Nephron (organoid): ENCODE results near the gene HSPA13.

Experiments used
- H3K27ac Mint-ChIP-seq, 3 experiments: 2 replicates each; pipeline ENCODE4 v1.8.0; 2020; ENCODE audit warnings: mixed read lengths in 3 of 3, mild to moderate bottlenecking in 2 of 3, moderate library complexity in 1 of 3
- H3K27me3 Mint-ChIP-seq: 2 replicates; pipeline ENCODE4 v1.8.0; 2021; ENCODE audit warnings: low read depth, mild to moderate bottlenecking, moderate library complexity, mixed read lengths
- H3K36me3 Mint-ChIP-seq: 2 replicates; pipeline ENCODE4 v1.8.0; 2020; ENCODE audit warnings: low read depth, mixed read lengths
- H3K4me1 Mint-ChIP-seq: 2 replicates; pipeline ENCODE4 v1.8.0; 2020; ENCODE audit warnings: mixed read lengths
- H3K4me3 Mint-ChIP-seq, 3 experiments: 2 replicates each; pipeline ENCODE4 v1.8.0; 2020; ENCODE audit warnings: mild to moderate bottlenecking in 3 of 3, mixed read lengths in 3 of 3, moderate library complexity in 2 of 3
- H3K9me3 Mint-ChIP-seq: 2 replicates; pipeline ENCODE4 v1.8.0; 2020; ENCODE audit warnings: mixed read lengths
- TF ChIP-seq, protein P1 (sequence below), 3 experiments: fragments of 200-600 bp; sonication (generic); IDR thresholded peaks; one replicate each; pipeline ENCODE4 v1.5.0; 2021; ENCODE audit warnings: antibody characterized with exemption in 3 of 3; ENCODE audit not compliant: unreplicated experiment in 3 of 3

HSPA13 gene

DNA sequence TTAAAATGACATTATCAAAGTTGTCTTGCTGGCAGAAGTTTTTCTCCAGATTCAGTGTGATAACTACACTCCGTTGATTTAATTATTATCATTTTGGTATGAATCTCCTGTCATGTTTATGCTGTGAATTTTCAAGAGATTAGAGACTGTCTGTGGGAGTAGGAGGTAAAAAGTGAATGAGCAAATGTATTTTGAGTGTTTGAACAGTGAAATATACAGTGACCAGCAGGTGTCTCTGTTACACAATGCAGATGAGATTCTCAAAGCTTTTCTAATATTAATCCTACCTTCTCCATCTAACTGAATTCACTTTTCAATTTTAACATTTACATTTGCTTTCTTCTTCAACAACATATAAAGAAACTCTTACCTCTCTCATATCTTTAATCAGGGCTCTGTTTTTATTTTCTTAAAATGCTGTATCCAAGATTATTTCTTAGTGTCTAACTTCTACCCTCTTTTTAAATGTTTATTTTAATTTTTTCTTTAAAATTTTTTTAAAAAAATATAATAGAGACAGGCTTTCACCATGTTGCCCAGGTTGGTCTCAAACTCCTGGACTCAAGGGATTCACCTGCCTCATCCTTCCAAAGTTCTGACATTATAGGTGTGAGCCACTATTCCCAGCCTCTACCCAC is 20.9 kb upstream of the HSPA13 start:
- Mint-ChIP-seq H3K9me3 (peaks cover 3% of the 10 kb centered on the region), H3K36me3 (no peaks in the 10 kb centered on the region), H3K27me3 (no peaks in the 10 kb centered on the region), H3K27ac (peak overlapping the region in 2 of 3 experiments; percentile 0 to 5), H3K4me3 (no peak overlapping the region), H3K4me1 (no peaks in the 10 kb centered on the region)
- TF ChIP-seq, protein P1, sequence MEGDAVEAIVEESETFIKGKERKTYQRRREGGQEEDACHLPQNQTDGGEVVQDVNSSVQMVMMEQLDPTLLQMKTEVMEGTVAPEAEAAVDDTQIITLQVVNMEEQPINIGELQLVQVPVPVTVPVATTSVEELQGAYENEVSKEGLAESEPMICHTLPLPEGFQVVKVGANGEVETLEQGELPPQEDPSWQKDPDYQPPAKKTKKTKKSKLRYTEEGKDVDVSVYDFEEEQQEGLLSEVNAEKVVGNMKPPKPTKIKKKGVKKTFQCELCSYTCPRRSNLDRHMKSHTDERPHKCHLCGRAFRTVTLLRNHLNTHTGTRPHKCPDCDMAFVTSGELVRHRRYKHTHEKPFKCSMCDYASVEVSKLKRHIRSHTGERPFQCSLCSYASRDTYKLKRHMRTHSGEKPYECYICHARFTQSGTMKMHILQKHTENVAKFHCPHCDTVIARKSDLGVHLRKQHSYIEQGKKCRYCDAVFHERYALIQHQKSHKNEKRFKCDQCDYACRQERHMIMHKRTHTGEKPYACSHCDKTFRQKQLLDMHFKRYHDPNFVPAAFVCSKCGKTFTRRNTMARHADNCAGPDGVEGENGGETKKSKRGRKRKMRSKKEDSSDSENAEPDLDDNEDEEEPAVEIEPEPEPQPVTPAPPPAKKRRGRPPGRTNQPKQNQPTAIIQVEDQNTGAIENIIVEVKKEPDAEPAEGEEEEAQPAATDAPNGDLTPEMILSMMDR (IDR thresholded peaks at IDR 0.05; ENCODE audit: unreplicated experiment in 3 of 3): peak; percentile 68 to 81 (median 69)

DNA sequence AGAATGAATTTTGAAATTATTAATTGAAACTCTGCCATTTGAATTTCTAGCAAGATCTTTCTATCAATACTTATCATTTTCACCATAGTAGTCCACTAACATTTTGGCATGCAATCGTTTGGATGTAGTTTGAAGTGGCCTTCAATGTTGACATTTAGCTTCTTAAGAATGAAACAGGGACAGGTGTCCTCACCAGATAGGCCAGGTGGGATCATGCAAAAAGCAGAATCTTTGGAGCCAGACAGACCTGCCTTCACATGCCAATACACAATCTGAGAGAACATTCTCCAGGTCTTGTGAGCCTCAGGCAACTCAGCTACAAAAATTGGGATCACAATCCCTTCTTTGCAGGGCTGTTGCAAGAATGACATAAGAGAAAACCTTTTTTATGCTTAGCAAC is 18.3 kb upstream of the HSPA13 start:
- H3K27ac Mint-ChIP-seq: no peak overlapping the region
- H3K36me3 Mint-ChIP-seq: no peaks in the 10 kb centered on the region
- TF ChIP-seq, protein P1 (IDR thresholded peaks at IDR 0.05; ENCODE audit: unreplicated experiment in 3 of 3): no peak
- no peaks in the 10 kb centered on the region for H3K9me3 Mint-ChIP-seq
- no peaks in the 10 kb centered on the region for H3K27me3 Mint-ChIP-seq
- H3K4me3 Mint-ChIP-seq: no peak overlapping the region
- no peaks in the 10 kb centered on the region for H3K4me1 Mint-ChIP-seq

DNA sequence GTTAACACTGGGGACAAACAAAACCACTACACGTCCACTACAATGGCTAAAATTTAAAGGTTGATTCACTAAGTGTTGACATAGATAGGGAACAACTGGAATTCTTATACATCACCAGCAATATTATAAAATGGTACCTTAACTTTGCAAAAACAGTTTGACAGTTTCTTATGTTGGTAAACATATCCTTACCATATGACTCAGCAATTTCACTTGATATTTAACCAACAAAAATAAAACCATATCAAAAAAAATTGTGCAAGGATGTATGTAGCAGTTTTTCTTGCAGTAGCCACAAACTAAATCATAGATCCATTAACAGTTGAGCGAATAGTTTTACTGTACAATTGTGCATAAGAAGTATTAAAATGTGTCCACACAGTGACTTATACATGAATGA is 5.3 kb upstream of the HSPA13 start:
- Mint-ChIP-seq H3K4me3 (no peak overlapping the region), H3K27ac (no peak overlapping the region), H3K9me3 (no peaks in the 10 kb centered on the region), H3K27me3 (no peaks in the 10 kb centered on the region), H3K4me1 (peaks cover 5% of the 10 kb centered on the region), H3K36me3 (no peaks in the 10 kb centered on the region)
- TF ChIP-seq, protein P1 (IDR thresholded peaks at IDR 0.05; ENCODE audit: unreplicated experiment in 3 of 3): no peak

DNA sequence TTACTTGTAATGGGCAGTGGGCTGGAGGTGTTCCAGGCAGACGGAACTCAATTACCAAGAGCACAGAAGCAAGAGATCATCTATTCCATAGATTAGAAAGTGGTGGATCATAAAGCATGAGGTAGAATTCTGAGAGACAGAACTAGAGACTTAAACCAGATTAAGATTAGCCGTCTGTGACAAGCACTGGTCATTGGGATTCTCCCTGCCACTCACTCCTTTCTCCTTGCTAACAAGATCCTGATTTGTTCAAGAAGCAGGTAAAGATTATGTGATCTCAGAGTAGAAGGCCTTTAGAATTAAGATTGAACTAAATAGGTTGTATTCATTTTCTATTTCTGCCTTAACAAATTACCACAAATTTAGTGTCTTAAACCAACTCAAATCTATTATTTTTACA is 1.5 kb upstream of the HSPA13 start:
- TF ChIP-seq, protein P1 (IDR thresholded peaks at IDR 0.05; ENCODE audit: unreplicated experiment in 3 of 3): no peak
- H3K27ac Mint-ChIP-seq: peak overlapping the region; percentile 95 to 97 (median 95)
- peaks cover 1% of the 10 kb centered on the region for H3K36me3 Mint-ChIP-seq
- H3K9me3 Mint-ChIP-seq: no peaks in the 10 kb centered on the region
- peaks cover 32% of the 10 kb centered on the region for H3K4me1 Mint-ChIP-seq
- no peaks in the 10 kb centered on the region for H3K27me3 Mint-ChIP-seq
- peak overlapping the region; percentile 99 to 100 (median 99) for H3K4me3 Mint-ChIP-seq

DNA sequence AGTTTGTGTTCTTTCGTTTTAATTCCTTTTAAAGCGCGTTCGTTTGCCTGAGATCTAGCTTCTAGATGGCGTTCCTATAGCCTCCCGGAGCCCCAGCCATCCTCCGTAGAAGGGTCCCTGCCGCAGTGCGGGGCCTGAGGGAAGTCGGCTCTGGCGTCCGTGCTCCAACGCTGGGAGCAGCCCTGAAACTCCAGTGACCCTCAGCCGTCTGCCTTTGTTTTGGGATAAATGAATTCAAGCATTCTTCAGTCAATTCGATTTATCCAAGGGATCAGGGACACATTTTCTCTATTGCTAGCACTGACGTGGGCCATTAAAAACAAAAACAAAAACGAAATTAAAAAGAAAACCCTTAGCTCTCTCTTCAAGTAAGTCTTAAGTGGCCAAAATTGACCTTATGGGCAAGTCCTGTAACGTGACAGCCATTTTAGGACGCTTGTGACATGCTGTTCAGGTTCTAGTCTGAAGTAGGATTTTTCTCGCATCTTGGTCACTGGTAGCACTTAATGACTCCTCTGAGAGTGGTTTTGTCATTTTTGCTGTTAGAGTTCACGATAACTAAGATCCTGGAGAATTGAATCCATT is 742 bp upstream of the HSPA13 start:
- Mint-ChIP-seq H3K27ac (peak overlapping the region; percentile 95 to 97 (median 95)), H3K9me3 (no peaks in the 10 kb centered on the region), H3K4me3 (peak overlapping the region; percentile 99 to 100 (median 99)), H3K36me3 (peaks cover 5% of the 10 kb centered on the region), H3K4me1 (peaks cover 35% of the 10 kb centered on the region), H3K27me3 (no peaks in the 10 kb centered on the region)
- TF ChIP-seq, protein P1 (IDR thresholded peaks at IDR 0.05; ENCODE audit: unreplicated experiment in 3 of 3): no peak

DNA sequence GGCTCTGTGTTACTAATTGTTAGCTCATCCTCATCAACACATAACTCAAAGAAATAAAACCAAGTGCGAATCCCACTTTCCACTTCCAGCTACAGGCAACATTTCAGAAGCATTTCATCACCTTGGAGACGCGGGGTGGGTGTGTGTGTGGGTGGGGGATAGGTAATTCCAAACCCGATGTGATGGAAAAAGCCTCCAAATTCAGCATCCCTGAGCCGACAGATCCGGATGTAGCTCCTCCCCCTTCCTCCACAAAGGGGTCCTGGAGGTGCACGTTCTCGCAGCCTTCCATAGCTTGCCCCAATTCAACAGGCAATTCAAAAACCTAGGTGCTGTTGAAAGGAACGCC is 486 bp downstream of the HSPA13 start:
- peaks cover 35% of the 10 kb centered on the region for H3K4me1 Mint-ChIP-seq
- H3K36me3 Mint-ChIP-seq: peaks cover 14% of the 10 kb centered on the region
- peak overlapping the region; percentile 99 to 100 (median 99) for H3K4me3 Mint-ChIP-seq
- H3K27ac Mint-ChIP-seq: peak overlapping the region; percentile 95 to 97 (median 95)
- no peaks in the 10 kb centered on the region for H3K9me3 Mint-ChIP-seq
- no peaks in the 10 kb centered on the region for H3K27me3 Mint-ChIP-seq
- TF ChIP-seq, protein P1 (IDR thresholded peaks at IDR 0.05; ENCODE audit: unreplicated experiment in 3 of 3): no peak
